GM19035 (cell line): ENCODE measurements around the gene CD1B.
"Not testable (repeated sequence)": the region's sequence is repeated elsewhere in the genome, so short reads cannot be mapped to it uniquely, and the experiment has no call there.

ENCODE experiments used
- ATAC-seq: cut with Tn5 transposase; IDR thresholded peaks from one replicate; pipeline ENCODE4 v1.9.1; 2021; ENCODE audit not compliant: unreplicated experiment

Gene CD1B

DNA sequence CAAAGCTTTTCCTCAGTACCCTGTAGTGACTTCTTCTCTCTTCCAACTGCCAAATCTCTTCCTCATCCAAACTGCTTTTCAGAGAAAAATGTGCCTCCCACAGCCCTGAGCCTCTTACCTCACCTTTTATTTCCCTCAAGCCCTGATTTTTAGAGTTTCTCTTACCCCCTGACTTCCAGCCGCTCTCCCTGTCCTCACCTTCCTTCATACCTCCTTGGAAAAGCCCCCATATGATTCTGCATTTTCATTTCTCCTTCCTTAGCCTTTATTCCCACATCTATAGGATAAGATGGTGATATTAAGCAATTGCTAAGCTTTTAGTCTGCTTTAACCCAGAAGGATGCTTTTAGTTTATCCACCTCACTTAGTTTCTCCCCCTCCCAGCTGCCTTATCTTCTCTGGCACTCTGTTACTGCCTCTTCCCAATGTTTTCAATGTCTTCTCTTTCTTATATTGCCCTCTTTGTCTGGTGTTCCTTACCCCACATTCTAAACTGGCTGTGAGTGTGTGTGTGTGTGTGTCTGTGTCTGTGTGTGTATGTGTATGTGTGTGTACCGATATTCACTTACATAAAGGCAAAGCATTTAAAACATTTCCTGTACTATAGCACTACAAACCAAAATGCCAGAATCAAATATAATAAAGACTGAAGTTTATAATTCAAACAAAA lies at the start of gene CD1B:
CD1B (minus strand) TSS at position 51 of the 670 bp plus-strand sequence. CDS start 108 bp downstream, outside the sequence.
- ATAC-seq, result no peak

DNA sequence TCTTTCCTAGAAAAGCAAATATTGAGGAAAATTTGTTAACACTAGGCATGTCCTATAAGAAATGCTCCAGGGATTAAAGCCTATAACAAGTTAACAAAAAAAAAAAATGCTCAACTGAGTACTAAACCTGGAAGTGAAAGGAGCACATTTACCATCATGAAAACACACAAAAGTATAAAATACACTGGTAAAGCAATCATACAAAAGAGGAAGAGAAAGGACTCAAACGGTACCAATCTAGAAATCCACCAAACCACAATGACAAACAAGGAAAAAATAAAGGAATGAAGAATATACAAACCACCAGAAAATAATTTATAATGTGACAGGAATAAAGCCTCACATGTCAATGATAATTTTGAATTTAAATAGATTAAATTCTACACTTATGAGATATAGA lies 43.5 kb upstream of the CD1B start:
- no peak for ATAC-seq

DNA sequence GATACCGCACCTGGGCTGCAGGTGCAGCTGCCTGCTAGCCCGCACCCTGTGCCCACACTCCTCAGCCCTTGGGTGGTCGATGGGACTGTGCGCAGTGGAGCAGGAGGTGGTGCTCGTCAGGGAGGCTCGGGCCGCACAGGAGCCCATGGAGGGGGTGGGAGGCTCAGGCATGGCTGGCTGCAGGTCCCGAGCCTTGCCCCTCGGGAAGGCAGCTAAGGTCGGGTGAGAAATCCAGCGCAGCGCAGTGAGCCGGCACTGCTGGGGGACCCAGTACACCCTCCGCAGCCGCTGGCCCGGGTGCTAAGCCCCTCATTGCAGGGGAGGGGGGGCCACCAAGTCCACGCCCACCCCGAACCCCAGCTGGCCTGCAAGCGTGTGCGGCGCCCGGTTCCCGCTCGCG lies 42.8 kb upstream of the CD1B start:
- ATAC-seq, result not testable (repeated sequence)

DNA sequence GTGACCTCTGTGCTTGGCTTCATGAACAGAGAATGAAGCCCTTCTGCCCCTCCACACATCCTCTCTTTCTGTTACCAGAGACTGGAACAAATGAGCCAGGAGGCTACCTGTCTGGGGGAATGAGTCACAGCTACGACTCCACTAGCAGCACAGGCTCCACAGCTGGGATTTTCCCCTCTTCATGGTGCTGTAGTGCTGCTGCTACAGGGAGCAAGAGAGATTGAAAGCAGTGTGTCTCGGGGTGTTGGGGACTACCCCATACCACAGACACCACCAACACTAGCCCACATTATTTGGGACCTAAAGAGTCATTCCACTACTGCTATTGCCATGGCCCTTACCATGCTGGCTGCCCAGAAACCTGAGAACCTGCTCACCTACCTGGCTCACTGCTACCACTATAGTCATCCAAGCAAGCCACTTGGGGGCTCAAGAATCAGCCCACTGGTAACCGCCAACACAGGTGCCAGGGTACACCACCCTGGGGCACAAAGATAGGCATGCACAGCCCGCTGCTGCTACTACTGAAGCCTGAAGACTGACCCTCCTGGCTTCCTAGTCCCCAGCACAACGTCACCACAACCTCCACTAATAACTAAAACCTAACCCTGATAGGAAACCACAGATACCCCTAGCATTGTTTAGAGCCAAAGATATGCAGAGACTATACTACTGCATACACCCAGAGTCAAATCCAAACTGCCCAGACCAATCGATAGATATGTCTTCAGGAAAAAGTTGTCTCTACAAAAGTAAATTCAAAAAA lies 40.0 kb upstream of the CD1B start:
- peak; percentile 93 for ATAC-seq

DNA sequence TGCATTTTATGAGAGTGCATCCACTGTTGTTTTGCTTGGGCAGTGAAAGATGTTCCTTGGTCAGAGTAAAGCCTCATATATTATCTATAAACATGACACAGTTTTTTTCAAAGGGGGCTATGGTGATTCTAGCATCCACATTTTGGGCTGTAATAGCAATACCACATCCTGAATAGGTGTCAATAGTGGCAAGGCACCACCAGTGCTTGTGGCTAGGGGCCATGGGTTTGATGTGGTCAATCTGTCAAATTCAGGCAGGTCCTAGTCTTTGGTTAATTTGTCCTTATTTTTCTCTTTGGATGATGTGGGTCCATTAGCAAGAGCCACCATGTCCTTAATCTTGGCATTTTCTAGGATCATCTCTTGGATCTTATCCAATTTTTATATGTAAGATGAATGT lies 35.5 kb upstream of the CD1B start:
- no peak for ATAC-seq

DNA sequence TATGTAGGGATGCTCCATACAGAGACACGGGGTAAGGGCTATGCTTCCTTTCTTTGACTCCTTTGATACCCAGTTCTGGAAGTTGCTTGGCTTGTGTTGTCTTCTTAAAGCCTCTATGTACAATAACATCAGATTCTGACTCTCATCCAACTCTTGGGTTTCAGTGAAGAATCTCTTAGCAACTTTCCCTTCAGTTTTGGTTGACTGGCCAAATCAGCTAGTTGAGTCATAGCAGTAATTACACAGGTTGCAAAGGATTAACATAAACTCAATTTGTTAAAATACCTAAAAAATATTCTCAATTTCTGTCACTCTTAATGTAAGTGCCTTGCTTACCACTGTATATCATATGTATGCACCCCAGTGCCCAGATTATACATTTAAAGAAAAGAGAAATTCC lies 31.6 kb upstream of the CD1B start:
- ATAC-seq, result no peak

DNA sequence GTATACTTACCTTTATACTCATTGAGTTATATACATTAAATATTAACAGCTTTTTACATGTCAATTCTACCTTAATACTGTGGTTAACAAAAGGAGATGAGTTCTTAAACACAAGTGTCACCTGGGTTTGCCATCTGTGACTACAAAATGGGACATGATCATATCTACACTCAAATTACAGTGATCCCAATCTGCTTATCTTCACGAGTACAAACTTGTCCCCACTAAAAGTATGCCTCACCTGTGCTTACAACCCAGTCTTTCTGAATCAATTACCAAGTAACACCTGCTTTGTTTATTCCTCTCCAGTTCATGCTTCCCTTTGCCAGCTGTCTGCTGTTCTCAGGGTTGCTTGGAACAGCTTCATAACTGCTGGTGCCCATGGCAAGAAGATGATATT lies 31.2 kb upstream of the CD1B start:
- ATAC-seq, result no peak

DNA sequence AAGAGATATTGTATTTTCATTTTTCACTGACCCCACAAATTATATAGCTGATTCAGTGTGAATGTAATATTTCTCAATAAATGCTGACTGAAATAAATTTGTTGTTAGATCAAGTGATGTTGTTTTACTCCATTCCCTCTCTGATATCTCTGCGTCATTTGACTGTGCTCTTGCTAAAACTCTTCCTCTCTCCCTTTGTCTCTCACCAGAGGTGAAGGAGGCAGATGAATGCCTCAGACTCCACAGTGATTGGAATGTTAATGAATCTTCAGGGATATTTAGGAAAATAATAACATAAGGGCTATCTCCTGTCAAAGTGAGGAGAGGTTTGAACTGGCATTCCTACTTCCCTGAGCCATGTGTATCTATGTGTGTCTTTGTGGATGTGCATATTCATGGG lies 26.1 kb upstream of the CD1B start:
- ATAC-seq, result no peak

DNA sequence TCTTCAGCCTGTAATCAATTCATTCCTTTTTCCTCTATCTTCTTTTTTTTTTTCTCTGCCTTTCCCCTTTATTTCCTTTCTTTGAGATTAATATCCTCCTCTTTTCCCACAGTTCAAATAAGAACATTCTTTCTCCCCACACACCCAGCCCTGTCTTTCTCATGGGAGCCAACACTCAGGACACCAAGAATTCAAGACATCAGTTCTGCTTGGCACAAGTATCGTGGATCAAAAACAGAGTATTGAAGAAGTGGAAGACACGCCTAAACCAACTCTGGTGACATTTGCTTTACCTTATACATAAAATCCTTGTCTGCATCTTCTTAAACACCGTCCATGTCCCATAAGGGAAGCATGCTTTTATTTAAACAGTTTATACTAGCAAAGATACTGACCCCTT lies 25.3 kb upstream of the CD1B start:
- no peak for ATAC-seq

DNA sequence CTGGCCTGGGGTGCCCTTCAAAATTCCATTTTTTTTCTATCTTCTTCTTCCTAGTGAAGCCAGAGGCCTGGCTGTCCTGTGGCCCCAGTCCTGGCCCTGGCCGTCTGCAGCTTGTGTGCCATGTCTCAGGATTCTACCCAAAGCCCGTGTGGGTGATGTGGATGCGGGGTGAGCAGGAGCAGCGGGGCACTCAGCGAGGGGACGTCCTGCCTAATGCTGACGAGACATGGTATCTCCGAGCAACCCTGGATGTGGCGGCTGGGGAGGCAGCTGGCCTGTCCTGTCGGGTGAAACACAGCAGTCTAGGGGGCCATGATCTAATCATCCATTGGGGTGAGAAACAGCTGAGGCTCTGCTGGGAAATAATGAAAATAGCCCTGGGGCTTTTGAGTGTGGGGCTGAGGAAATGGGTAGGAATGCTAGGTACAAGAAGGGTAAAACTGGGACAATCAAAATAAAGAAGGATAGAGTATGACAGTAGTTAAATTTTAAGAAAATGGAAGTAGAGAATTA lies 24.5 kb upstream of the CD1B start:
- no peak for ATAC-seq

DNA sequence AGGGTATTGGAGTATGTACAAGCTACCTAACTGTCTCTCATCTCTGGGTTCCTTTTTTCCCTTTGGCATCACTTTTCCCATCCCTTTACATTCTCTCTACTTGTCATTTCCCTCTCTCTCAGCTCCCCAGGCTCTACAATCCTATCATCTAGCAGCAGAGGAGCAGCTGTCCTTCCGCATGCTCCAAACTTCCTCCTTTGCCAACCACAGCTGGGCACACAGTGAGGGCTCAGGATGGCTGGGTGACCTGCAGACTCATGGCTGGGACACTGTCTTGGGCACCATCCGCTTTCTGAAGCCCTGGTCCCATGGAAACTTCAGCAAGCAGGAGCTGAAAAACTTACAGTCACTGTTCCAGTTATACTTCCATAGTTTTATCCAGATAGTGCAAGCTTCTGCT lies 22.9 kb upstream of the CD1B start:
- no peak for ATAC-seq

DNA sequence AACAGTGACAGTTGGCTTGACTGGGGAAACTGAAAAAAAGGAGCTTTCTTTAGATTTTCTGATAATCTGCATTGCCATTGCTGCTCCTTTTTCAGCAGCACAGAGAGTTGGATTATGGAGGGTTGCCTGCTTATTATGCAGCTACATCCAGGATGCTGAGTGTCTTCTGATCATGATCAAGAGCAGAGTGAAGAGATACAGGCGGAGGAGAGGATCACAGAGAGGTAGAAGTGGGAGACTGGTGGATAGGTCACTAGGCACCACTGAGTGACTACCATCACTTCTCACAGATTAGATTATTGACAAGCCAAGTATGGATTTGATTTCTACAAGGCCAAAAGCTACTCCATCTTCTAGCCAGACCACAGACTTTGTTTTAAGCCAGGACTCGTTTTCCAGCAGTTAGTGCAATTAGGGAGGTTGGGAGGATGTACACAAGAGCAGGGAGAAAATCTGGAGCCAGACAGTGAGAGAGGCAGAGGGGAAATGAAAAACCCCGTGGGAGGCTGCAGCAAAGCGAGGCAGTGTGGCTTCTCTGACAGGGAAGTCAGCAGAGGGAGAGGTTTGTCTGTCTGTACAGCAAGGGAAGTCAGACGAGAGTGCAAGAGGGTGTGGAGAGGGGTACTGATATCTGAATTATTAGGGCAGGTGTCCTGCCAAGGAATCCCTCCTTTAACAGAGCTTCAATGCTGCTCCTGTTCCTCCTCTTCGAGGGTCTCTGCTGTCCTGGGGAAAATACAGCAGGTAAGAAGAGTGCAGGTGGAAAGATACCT lies 22.2 kb upstream of the CD1B start, which contains the start of gene CD1E:
CD1E (plus strand) TSS at position 592 of the 773 bp plus-strand sequence; CDS start at position 687, 95 bp downstream.
- no peak for ATAC-seq

DNA sequence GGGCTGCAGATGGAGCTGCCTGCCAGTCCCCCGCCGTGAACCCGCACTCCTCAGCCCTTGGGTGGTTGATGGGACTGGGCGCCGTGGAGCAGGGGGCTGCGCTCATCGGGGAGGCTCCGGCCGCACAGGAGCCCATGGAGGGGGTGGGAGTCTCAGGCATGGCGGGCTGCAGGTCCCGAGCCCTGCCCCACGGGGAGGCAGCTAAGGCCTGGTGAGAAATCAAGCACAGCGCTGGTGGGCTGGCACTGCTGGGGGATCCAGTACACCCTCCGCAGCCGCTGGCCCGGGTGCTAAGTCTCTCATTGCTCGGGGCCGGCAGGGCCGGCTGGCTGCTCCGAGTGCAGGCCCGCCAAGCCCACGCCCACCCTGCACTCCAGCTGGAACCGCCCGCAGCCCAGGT lies 17.6 kb upstream of the CD1B start:
- not testable (repeated sequence) for ATAC-seq

DNA sequence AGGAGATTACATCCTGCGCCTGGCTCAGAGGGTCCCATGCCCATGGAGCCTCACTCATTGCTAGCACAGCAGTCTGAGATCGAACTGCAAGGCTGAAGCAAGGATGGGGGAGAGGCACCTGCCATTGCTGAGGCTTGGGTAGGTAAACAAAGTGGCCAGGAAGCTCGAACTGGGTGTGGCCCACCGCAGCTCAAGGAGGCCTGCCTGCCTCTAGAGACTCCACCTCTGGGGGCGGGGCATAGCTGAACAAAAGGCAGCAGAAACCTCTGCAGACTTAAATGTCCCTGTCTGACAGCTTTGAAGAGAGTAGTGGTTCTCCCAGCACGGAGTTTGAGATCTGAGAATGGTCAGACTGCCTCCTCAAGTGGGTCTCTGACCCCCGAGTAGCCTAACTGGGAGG lies 5.1 kb upstream of the CD1B start:
- ATAC-seq, result not testable (repeated sequence)

DNA sequence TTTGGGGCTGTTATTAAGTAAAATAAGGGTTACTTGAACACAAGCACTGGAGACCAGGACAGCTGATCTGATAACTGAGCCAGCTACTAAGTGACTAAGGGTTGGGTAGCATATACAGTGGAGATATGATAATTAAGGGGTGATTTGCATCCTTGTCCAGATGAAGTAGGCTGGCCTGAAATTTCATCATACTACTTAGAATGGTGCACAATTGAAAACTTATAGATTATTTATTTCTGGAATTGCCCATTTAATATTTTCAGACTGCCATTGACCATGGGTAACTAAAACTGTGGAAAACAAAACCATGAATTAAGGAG lies 3.8 kb upstream of the CD1B start:
- no peak for ATAC-seq

DNA sequence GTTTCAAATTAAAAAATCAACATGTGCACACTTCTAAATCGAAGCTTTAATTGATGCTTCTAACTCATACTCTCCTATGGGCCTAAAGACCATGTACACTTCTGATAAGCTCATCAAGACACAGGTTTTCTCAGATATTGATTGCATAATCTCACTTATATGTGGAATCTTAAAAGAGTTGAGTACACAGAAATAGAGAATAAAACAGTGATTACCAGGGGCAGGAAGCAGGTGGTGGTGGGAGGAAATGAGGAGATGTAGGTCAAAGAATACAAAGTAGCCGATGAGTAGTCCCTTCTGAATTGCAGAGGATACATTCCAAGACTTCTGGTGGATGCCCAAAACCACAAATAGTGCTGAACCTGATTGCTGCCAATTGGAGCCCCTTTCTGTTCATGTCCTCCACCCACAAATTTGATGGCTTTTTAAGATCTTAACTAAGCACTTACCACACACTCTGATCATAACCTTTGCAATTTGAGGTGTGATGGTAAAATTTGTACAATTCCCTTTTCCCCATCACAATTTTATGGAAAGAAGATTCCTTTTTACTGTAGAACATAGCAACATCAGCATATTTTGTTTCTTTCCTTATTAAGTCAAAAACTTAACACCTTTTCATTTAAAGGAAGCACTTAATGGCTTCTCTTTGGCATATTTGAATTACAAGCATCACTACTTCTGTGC lies 3.3 kb upstream of the CD1B start:
- no peak for ATAC-seq

DNA sequence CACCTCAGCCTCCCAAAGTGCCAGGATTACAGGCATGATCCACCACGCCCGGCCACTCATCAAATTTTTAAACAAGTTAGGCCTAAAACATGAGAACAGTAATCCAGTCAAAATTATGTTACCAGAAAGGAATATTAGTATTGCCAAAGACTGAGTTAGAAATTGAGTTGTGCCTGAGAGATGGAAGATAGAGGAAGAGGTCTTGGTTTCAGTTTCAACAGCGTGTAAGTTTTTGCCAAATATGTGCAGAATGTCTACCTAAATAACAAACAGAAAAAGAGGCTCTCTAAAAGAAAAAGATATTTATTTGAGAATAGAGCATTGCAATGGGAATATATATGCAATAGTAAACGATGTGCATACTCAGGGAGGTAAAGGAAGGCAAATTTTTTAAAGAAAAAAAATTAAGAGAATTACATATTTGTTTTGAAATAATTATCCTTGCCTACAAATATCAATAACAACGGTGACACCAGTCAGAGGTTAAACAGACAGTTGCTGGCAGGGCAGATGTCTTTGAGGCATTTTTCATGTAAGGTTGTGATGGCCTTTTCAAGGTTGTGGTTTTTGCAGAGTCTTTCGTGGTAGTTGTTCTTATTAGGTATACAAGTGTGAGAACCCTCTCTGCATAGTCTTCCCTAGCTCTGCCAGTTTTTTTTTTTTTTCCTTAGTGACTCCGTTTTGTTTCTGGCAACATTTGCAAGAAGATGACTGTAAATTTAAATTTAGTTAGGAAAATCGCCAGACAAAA lies 2.2 kb upstream of the CD1B start:
- no peak for ATAC-seq

DNA sequence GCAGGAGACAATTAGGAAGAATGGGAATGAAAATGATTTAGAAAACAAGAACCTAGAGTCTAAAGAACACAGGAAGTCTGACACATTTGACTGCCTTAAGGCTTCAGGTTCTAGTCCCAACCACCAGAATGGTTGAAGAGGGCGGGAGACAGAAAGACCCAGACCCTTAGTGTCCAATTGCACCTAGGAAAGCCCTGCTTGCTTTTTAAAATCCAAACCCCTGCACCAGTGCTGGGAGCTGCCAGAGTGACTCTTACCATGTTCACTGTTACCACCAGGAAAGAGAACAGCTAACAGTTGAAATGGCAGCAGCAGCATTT lies 265 bp downstream of the CD1B start:
- no peak for ATAC-seq

DNA sequence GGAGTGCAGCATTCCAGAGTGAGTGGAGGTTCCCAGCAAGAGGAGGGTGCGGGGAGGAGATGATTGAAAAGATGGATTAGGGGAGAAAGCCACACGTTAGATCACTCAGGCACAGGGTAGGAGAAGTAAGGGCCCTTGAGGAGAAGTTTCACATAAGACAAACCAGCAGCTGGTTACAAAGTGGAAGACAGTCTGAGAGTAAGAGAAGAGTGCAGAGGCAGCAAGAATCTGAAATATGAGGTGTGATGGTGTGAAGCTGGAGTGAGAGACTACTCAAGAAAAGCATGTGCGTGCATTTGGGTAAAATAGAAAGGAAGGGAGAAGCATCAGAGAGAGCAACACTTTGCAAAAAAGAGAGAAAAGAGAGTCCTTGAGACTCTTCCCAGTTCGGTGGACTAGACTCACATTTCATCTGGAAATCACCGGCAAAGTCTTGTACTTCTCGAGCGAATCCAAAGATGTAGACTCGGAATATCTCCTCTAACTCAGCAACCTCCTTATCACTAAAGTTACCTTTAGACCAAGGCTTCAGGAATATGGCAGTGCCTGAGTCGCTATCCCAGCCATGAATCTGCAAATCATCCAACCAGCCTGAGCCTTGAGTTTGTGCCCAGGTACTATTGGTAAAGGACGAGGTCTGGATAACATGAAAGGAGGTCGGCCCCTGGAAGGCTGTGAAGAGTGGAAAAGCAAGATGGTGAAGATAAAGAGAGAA lies 783 bp downstream of the CD1B start:
- no peak for ATAC-seq

DNA sequence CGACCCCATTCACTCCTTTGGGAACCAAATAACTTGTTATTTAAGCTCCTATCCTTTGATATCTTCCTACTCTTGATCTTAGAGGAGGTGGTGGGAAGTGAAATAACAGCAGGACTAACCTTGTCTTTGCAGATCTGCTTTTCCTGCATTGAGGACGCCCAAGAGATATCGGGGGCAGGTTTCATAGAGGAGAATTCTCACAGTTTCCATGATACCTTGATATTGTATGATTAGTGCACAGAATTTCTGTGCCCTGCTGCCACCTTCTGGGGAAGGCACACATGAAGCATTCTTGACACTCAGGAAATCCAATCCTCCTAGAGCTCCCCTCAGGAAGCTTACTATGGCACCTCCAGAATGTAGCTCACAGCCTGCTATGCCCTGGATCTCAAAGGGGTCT lies 1.6 kb downstream of the CD1B start:
- no peak for ATAC-seq
